Mesendoderm (in vitro differentiated cells): Measurements from ENCODE around the gene CDAN1.

Experiments used
- DNase-seq: peaks from one replicate; pipeline ENCODE4 v3.0.0; 2013
- H2AK5ac ChIP-seq: 2 replicates; pipeline ENCODE4 v1.6.1; 2013; ENCODE audit warnings: low read length, inconsistent platforms
- H2BK120ac ChIP-seq: 2 replicates; pipeline ENCODE4 v1.6.1; 2013; ENCODE audit warnings: low read depth, mild to moderate bottlenecking, low read length, moderate library complexity, mixed read lengths
- H2BK15ac ChIP-seq: replicated peaks from 2 replicates; pipeline ENCODE4 v1.6.1; 2013; ENCODE audit warnings: low read depth, mild to moderate bottlenecking, moderate library complexity
- H2BK5ac ChIP-seq: 2 replicates; pipeline ENCODE4 v1.6.1; 2013; ENCODE audit warnings: low read length, inconsistent platforms
- H3K18ac ChIP-seq: 2 replicates; pipeline ENCODE4 v1.6.1; 2013; ENCODE audit warnings: mild to moderate bottlenecking, low read length, mixed read lengths
- H3K23ac ChIP-seq: one replicate; pipeline ENCODE4 v1.6.1; 2013; ENCODE audit warnings: low read length
- H3K27ac ChIP-seq: 2 replicates; pipeline ENCODE4 v1.5.1; 2013; ENCODE audit warnings: low read depth, mild to moderate bottlenecking, inconsistent platforms, low read length, moderate library complexity
- H3K27me3 ChIP-seq: 2 replicates; pipeline ENCODE4 v1.6.1; 2013; ENCODE audit warnings: low read length, control low read depth, mild to moderate bottlenecking, inconsistent platforms; ENCODE audit not compliant: insufficient read depth, poor library complexity
- H3K36me3 ChIP-seq: 2 replicates; pipeline ENCODE4 v1.6.1; 2013; ENCODE audit warnings: low read length, inconsistent platforms; ENCODE audit not compliant: control insufficient read depth, insufficient read depth
- H3K4ac ChIP-seq: one replicate; pipeline ENCODE4 v1.6.1; 2013; ENCODE audit warnings: low read depth, mild to moderate bottlenecking, low read length, moderate library complexity
- H3K4me1 ChIP-seq: 2 replicates; pipeline ENCODE4 v1.6.1; 2013; ENCODE audit warnings: low read depth, low read length, inconsistent platforms; ENCODE audit not compliant: control insufficient read depth
- H3K4me2 ChIP-seq: 2 replicates; pipeline ENCODE4 v1.6.1; 2013; ENCODE audit warnings: low read length
- H3K4me3 ChIP-seq: 2 replicates; pipeline ENCODE4 v1.5.1; 2013; ENCODE audit warnings: mild to moderate bottlenecking, low read length
- H3K56ac ChIP-seq: one replicate; pipeline ENCODE4 v1.6.1; 2013; ENCODE audit warnings: low read length
- H3K79me1 ChIP-seq: 2 replicates; pipeline ENCODE4 v1.6.1; 2013; ENCODE audit warnings: low read length, inconsistent platforms
- H3K79me2 ChIP-seq: 2 replicates; pipeline ENCODE4 v1.6.1; 2013; ENCODE audit warnings: mild to moderate bottlenecking, low read length; ENCODE audit not compliant: control insufficient read depth, insufficient read depth
- H3K9ac ChIP-seq: 2 replicates; pipeline ENCODE4 v1.6.1; 2013; ENCODE audit warnings: low read length, inconsistent platforms
- H4K5ac ChIP-seq: one replicate; pipeline ENCODE4 v1.6.1; 2013; ENCODE audit warnings: low read length
- H4K8ac ChIP-seq: one replicate; pipeline ENCODE4 v1.6.1; 2013; ENCODE audit warnings: low read depth, mild to moderate bottlenecking, control low read depth, low read length, moderate library complexity
- WGBS: extraction: QIAGEN DNeasy Blood & Tissue Kit; methylation state at CpG from one replicate; pipeline ENCODE4 v1.1.7; 2013; ENCODE audit warnings: low lambda C conversion rate, missing lambda C conversion rate; ENCODE audit not compliant: insufficient coverage; ENCODE audit errors: extremely low coverage; 5-methylcytosine and 5-hydroxymethylcytosine counted together

Gene CDAN1

GRCh38 chr15:42692536-42692935, 44.4 kb downstream of the CDAN1 start:
- H3K4me3 ChIP-seq: no peak overlapping the region
- no peaks in the 10 kb centered on the region for H3K27me3 ChIP-seq
- H2BK120ac ChIP-seq: no peak overlapping the region
- no peak overlapping the region for H3K4me2 ChIP-seq
- no peak overlapping the region for H2AK5ac ChIP-seq
- no peaks in the 10 kb centered on the region for H3K36me3 ChIP-seq
- no peak overlapping the region for H3K56ac ChIP-seq
- no peak overlapping the region for H3K23ac ChIP-seq
- no peak overlapping the region for H4K8ac ChIP-seq
- H3K4ac ChIP-seq: no peak overlapping the region
- no peaks in the 10 kb centered on the region for H3K79me2 ChIP-seq
- H3K27ac ChIP-seq: no peak overlapping the region
- WGBS: no CpG with 5 or more reads among the region's 1 CpG
- no peak overlapping the region for H2BK5ac ChIP-seq
- H3K9ac ChIP-seq: no peak overlapping the region
- no peak overlapping the region for H3K18ac ChIP-seq
- H3K4me1 ChIP-seq: no peaks in the 10 kb centered on the region
- H2BK15ac ChIP-seq: no peak overlapping the region
- H3K79me1 ChIP-seq: no peaks in the 10 kb centered on the region
- H4K5ac ChIP-seq: no peak overlapping the region
- DNase-seq: no peak

- Histone ChIP-seq H3K27ac (no peak overlapping the region), H4K5ac (no peak overlapping the region), H3K79me2 (no peaks in the 10 kb centered on the region), H3K36me3 (no peaks in the 10 kb centered on the region), H3K9ac (no peak overlapping the region), H3K4me2 (no peak overlapping the region), H3K4me3 (no peak overlapping the region), H3K18ac (no peak overlapping the region), H2BK120ac (no peak overlapping the region), H3K79me1 (no peaks in the 10 kb centered on the region), H2BK15ac (no peak overlapping the region), H2BK5ac (no peak overlapping the region), H2AK5ac (no peak overlapping the region), H4K8ac (no peak overlapping the region), H3K23ac (no peak overlapping the region), H3K4ac (no peak overlapping the region), H3K27me3 (no peaks in the 10 kb centered on the region), H3K56ac (no peak overlapping the region), H3K4me1 (no peaks in the 10 kb centered on the region)
- WGBS: no CpG with 5 or more reads among the region's 9 CpGs
- no peak for DNase-seq
Observed at GRCh38 chr15:42691770-42692169, 45.2 kb downstream of the CDAN1 start.

GRCh38 chr15:42691308-42691707, 45.6 kb downstream of the CDAN1 start:
- Histone ChIP-seq H3K27me3 (no peaks in the 10 kb centered on the region), H3K79me2 (no peaks in the 10 kb centered on the region), H3K79me1 (no peaks in the 10 kb centered on the region), H2AK5ac (no peak overlapping the region), H4K8ac (no peak overlapping the region), H3K23ac (no peak overlapping the region), H3K18ac (no peak overlapping the region), H3K56ac (no peak overlapping the region), H2BK15ac (no peak overlapping the region), H3K27ac (no peak overlapping the region), H3K9ac (no peak overlapping the region), H3K4me3 (no peak overlapping the region), H3K4me1 (no peaks in the 10 kb centered on the region), H2BK120ac (no peak overlapping the region), H3K4me2 (no peak overlapping the region), H3K36me3 (no peaks in the 10 kb centered on the region), H2BK5ac (no peak overlapping the region), H4K5ac (no peak overlapping the region), H3K4ac (no peak overlapping the region)
- no peak for DNase-seq
- no CpG with 5 or more reads among the region's 4 CpGs for WGBS

GRCh38 chr15:42688301-42688700, 48.6 kb downstream of the CDAN1 start:
- no peak for DNase-seq
- H3K9ac ChIP-seq: no peak overlapping the region
- H2BK120ac ChIP-seq: no peak overlapping the region
- no CpG with 5 or more reads among the region's 3 CpGs for WGBS
- no peak overlapping the region for H2AK5ac ChIP-seq
- H4K8ac ChIP-seq: no peak overlapping the region
- no peak overlapping the region for H3K23ac ChIP-seq
- H3K27me3 ChIP-seq: no peaks in the 10 kb centered on the region
- H3K56ac ChIP-seq: no peak overlapping the region
- H3K36me3 ChIP-seq: no peaks in the 10 kb centered on the region
- no peak overlapping the region for H3K4ac ChIP-seq
- H2BK15ac ChIP-seq: no peak overlapping the region
- H3K4me3 ChIP-seq: no peak overlapping the region
- no peak overlapping the region for H3K18ac ChIP-seq
- no peaks in the 10 kb centered on the region for H3K79me1 ChIP-seq
- H3K4me2 ChIP-seq: no peak overlapping the region
- no peaks in the 10 kb centered on the region for H3K79me2 ChIP-seq
- H3K4me1 ChIP-seq: no peaks in the 10 kb centered on the region
- no peak overlapping the region for H3K27ac ChIP-seq
- H4K5ac ChIP-seq: no peak overlapping the region
- H2BK5ac ChIP-seq: no peak overlapping the region

- H3K9ac ChIP-seq: no peak overlapping the region
- H3K23ac ChIP-seq: no peak overlapping the region
- H3K27ac ChIP-seq: no peak overlapping the region
- H4K8ac ChIP-seq: no peak overlapping the region
- no peaks in the 10 kb centered on the region for H3K4me1 ChIP-seq
- H3K18ac ChIP-seq: no peak overlapping the region
- no peak overlapping the region for H2BK5ac ChIP-seq
- H3K79me1 ChIP-seq: no peaks in the 10 kb centered on the region
- H3K79me2 ChIP-seq: no peaks in the 10 kb centered on the region
- no CpG with 5 or more reads among the region's 4 CpGs for WGBS
- no peak overlapping the region for H3K4me2 ChIP-seq
- no peak overlapping the region for H2BK15ac ChIP-seq
- no peak overlapping the region for H3K56ac ChIP-seq
- H3K4ac ChIP-seq: no peak overlapping the region
- DNase-seq: no peak
- H4K5ac ChIP-seq: no peak overlapping the region
- H3K36me3 ChIP-seq: no peaks in the 10 kb centered on the region
- H3K4me3 ChIP-seq: no peak overlapping the region
- H2AK5ac ChIP-seq: no peak overlapping the region
- H2BK120ac ChIP-seq: no peak overlapping the region
- no peaks in the 10 kb centered on the region for H3K27me3 ChIP-seq
Observed at GRCh38 chr15:42687740-42688139, 49.2 kb downstream of the CDAN1 start.

GRCh38 chr15:42686281-42686680, 50.6 kb downstream of the CDAN1 start:
- no peak overlapping the region for H3K4me3 ChIP-seq
- H3K18ac ChIP-seq: no peak overlapping the region
- H3K27ac ChIP-seq: no peak overlapping the region
- no peak overlapping the region for H2BK15ac ChIP-seq
- H4K8ac ChIP-seq: no peak overlapping the region
- no CpG with 5 or more reads among the region's 8 CpGs for WGBS
- no peaks in the 10 kb centered on the region for H3K4me1 ChIP-seq
- H4K5ac ChIP-seq: no peak overlapping the region
- H3K27me3 ChIP-seq: no peaks in the 10 kb centered on the region
- no peaks in the 10 kb centered on the region for H3K79me1 ChIP-seq
- no peak overlapping the region for H2BK120ac ChIP-seq
- no peak for DNase-seq
- no peak overlapping the region for H3K56ac ChIP-seq
- no peak overlapping the region for H2AK5ac ChIP-seq
- H3K9ac ChIP-seq: no peak overlapping the region
- no peaks in the 10 kb centered on the region for H3K79me2 ChIP-seq
- H3K23ac ChIP-seq: no peak overlapping the region
- H3K4ac ChIP-seq: no peak overlapping the region
- no peaks in the 10 kb centered on the region for H3K36me3 ChIP-seq
- no peak overlapping the region for H3K4me2 ChIP-seq
- H2BK5ac ChIP-seq: no peak overlapping the region
